Liver (tissue), 9 donors: ENCODE results near the gene KATNB1. TPM values are rescaled to one million over a fixed set of nuclear protein-coding genes. Genes with fewer than 3 reads are reported as not detected.

Experiments
- DNase-seq: peaks from one replicate; pipeline ENCODE4 v3.0.0-alpha.2; 2017; ENCODE audit warnings: low spot score
- H3K27ac ChIP-seq, 2 donors: one replicate each; pipeline ENCODE4 v1.7.0; 2013; ENCODE audit warnings: inconsistent platforms in 2 of 2, low read length in 2 of 2, control low read depth in 1 of 2, low read depth in 1 of 2, mild to moderate bottlenecking in 1 of 2
- H3K27me3 ChIP-seq, 4 donors: one replicate each; pipeline versions ENCODE4 v1.6.1 to v1.7.0; 2013; ENCODE audit warnings: low read length in 3 of 4, inconsistent platforms in 1 of 4, mild to moderate bottlenecking in 1 of 4, moderate library complexity in 1 of 4; ENCODE audit not compliant: control insufficient read depth in 4 of 4, insufficient read depth in 4 of 4
- H3K36me3 ChIP-seq, 4 donors: one replicate each; pipeline versions ENCODE4 v1.6.1 to v1.7.0; 2013; ENCODE audit warnings: low read length in 3 of 4, mild to moderate bottlenecking in 3 of 4, low read depth in 1 of 4, moderate library complexity in 1 of 4; ENCODE audit not compliant: control insufficient read depth in 4 of 4, insufficient read depth in 3 of 4
- H3K4me1 ChIP-seq, 4 donors: one replicate each; pipeline versions ENCODE4 v1.6.1 to v1.7.0; 2013; ENCODE audit warnings: low read length in 3 of 4, mild to moderate bottlenecking in 3 of 4, moderate library complexity in 1 of 4; ENCODE audit not compliant: control insufficient read depth in 4 of 4, insufficient read depth in 4 of 4
- H3K4me3 ChIP-seq, 3 donors: one replicate each; pipeline versions ENCODE4 v1.6.1 to v1.7.0; 2013; ENCODE audit warnings: low read length in 3 of 3, control low read depth in 1 of 3, low read depth in 1 of 3, mild to moderate bottlenecking in 1 of 3
- H3K9ac ChIP-seq, 2 donors: one replicate each; pipeline ENCODE4 v1.7.0; 2013; ENCODE audit warnings: low read length in 2 of 2, mild to moderate bottlenecking in 2 of 2, moderate library complexity in 2 of 2, control low read depth in 1 of 2, low read depth in 1 of 2
- H3K9me3 ChIP-seq, 4 donors: one replicate each; pipeline versions ENCODE4 v1.6.1 to v1.7.0; 2013; ENCODE audit warnings: low read length in 3 of 4; ENCODE audit not compliant: control insufficient read depth in 4 of 4
- EGR1 ChIP-seq, 2 donors: IDR thresholded peaks; 2 replicates each; pipeline ENCODE4 v1.6.1; 2016 to 2018; ENCODE audit warnings: antibody characterized with exemption in 2 of 2, low read depth in 2 of 2
- FOXA1 ChIP-seq: IDR thresholded peaks from 2 replicates; pipeline ENCODE4 v1.6.1; 2016; ENCODE audit warnings: antibody characterized with exemption
- FOXA2 ChIP-seq: IDR thresholded peaks from 2 replicates; pipeline ENCODE4 v1.6.1; 2016; ENCODE audit warnings: antibody characterized with exemption
- GABPA ChIP-seq, 2 donors: IDR thresholded peaks in 1 of 2; conservative IDR thresholded peaks in 1 of 2; 2 replicates each; pipeline ENCODE4 v1.6.1; 2016; ENCODE audit warnings: antibody characterized with exemption in 2 of 2, mild to moderate bottlenecking in 1 of 2, moderate library complexity in 1 of 2
- HNF4A ChIP-seq, 2 donors: conservative IDR thresholded peaks; 2 replicates each; pipeline ENCODE4 v1.6.1; 2016; ENCODE audit warnings: antibody characterized with exemption in 2 of 2, mild to moderate bottlenecking in 2 of 2
- HNF4G ChIP-seq: IDR thresholded peaks from 2 replicates; pipeline ENCODE4 v1.6.1; 2016; ENCODE audit warnings: antibody characterized with exemption
- JUND ChIP-seq, 2 donors: IDR thresholded peaks; 2 replicates each; pipeline ENCODE4 v1.6.1; 2016; ENCODE audit warnings: antibody characterized with exemption in 2 of 2
- NR2F2 ChIP-seq: IDR thresholded peaks from 2 replicates; pipeline ENCODE4 v1.6.1; 2016; ENCODE audit warnings: antibody characterized with exemption
- RAD21 ChIP-seq, 2 donors: IDR thresholded peaks; 2 replicates each; pipeline ENCODE4 v1.6.1; 2016; ENCODE audit warnings: antibody characterized with exemption in 2 of 2, mild to moderate bottlenecking in 2 of 2
- SP1 ChIP-seq: IDR thresholded peaks from 2 replicates; pipeline ENCODE4 v1.6.1; 2018; ENCODE audit warnings: antibody characterized with exemption, mild to moderate bottlenecking
- TAF1 ChIP-seq: conservative IDR thresholded peaks from 2 replicates; pipeline ENCODE4 v1.6.1; 2016; ENCODE audit warnings: antibody characterized with exemption, mild to moderate bottlenecking
- YY1 ChIP-seq: IDR thresholded peaks from 2 replicates; pipeline ENCODE4 v1.6.1; 2016; ENCODE audit warnings: antibody characterized with exemption, mild to moderate bottlenecking
- WGBS: extraction: QIAGEN DNeasy Blood & Tissue Kit; methylation state at CpG from one replicate; pipeline ENCODE4 v1.1.7; 2013; 5-methylcytosine and 5-hydroxymethylcytosine counted together
- polyA plus RNA-seq, 2 donors: library from polyadenylated mRNA; stranded (reverse) in 1 of 2; unstranded in 1 of 2; fragments of 200-250 nt in 1 of 2; fragments of >200 nt in 1 of 2; fragmentation: Nextera tagmentation in 1 of 2; extraction: Ambion mirVana in 1 of 2; gene quantifications; one replicate each; pipeline versions ENCODE4 v1.2.1 to v1.2.3, GENCODE V29; 2013 to 2015
- total RNA-seq, 2 donors: library from RNA; depleted of rRNA; stranded (reverse); fragments of >200 nt; gene quantifications; one replicate each; pipeline ENCODE4 v1.2.3, GENCODE V29; 2014
- TF ChIP-seq, protein P1 (sequence below): fragments of 150-350 bp; IDR thresholded peaks from 2 replicates; pipeline ENCODE4 v1.5.1; 2017; ENCODE audit warnings: improper control_type of control experiment, low read depth, low read length; ENCODE audit not compliant: missing input control
- TF ChIP-seq, protein P2 (sequence below): IDR thresholded peaks from 2 replicates; pipeline ENCODE4 v1.6.1; 2016; ENCODE audit warnings: antibody characterized with exemption
- TF ChIP-seq, protein P3 (sequence below): IDR thresholded peaks from 2 replicates; pipeline ENCODE4 v1.6.1; 2016; ENCODE audit warnings: antibody characterized with exemption
- TF ChIP-seq, protein P4 (sequence below): IDR thresholded peaks from 2 replicates; pipeline ENCODE4 v1.6.1; 2016; ENCODE audit warnings: antibody characterized with exemption
- TF ChIP-seq, protein P5 (sequence below): IDR thresholded peaks from 2 replicates; pipeline ENCODE4 v1.6.1; 2016; ENCODE audit warnings: antibody characterized with exemption, mild to moderate bottlenecking
- donor health status: healthy.
- donor health status: healthy.
- donor health status: healthy.
- donor health status: healthy.
- donor health status: healthy.

The KATNB1 gene
- total and polyA plus RNA-seq, 4 donors = 4.5 to 16.4 (median 7.5) TPM

DNA sequence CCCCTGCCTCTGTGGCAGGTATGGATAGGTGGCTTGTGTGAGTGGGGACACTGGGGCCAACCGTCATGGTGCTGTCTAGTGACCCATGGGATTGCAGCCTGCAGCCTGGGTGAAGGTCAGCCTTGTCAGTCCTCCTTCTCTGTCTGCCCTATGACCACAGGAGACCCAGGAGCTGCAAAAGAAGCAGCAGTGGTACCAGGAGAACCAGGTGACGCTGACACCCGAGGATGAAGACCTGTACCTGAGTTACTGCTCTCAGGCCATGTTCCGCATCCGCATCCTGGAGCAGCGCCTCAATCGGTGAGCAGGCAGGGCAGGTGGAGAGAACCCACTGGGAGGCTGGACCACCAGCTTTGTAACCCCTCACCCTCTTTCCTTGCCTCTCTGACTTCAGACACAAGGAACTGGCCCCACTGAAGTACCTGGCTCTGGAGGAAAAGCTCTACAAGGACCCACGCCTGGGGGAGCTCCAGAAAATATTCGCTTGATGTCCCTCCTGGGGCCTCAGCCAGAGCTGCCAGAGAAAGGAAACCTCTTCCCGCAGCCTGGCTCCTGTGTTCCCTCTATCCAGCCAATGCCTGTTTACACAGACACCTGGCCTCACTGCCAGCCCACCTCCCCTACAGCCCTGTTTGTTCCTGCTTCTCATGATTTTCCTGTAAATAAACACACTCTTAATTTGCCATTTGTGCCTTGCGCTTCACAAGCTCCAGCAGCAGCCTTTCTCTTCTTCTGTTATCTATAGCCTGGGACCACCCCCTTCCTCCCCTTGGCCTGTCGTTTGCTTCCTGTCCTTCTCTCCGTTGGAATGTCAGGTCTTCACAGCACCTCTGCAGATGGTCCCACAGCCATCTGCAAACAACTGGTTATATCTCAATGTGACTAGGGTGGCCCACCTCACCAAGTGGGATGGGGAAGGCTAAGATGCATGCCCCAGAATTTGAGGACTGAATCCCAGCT, 4.5 kb upstream of the KATNB1 start:
- H3K9ac ChIP-seq = no peak overlapping the region
- H3K4me3 ChIP-seq = no peak overlapping the region
- TF ChIP-seq, protein P1, sequence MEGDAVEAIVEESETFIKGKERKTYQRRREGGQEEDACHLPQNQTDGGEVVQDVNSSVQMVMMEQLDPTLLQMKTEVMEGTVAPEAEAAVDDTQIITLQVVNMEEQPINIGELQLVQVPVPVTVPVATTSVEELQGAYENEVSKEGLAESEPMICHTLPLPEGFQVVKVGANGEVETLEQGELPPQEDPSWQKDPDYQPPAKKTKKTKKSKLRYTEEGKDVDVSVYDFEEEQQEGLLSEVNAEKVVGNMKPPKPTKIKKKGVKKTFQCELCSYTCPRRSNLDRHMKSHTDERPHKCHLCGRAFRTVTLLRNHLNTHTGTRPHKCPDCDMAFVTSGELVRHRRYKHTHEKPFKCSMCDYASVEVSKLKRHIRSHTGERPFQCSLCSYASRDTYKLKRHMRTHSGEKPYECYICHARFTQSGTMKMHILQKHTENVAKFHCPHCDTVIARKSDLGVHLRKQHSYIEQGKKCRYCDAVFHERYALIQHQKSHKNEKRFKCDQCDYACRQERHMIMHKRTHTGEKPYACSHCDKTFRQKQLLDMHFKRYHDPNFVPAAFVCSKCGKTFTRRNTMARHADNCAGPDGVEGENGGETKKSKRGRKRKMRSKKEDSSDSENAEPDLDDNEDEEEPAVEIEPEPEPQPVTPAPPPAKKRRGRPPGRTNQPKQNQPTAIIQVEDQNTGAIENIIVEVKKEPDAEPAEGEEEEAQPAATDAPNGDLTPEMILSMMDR = no peak
- no peak for TF ChIP-seq YY1
- no peak for TF ChIP-seq FOXA2
- no peak for TF ChIP-seq NR2F2
- TF ChIP-seq, protein P2, sequence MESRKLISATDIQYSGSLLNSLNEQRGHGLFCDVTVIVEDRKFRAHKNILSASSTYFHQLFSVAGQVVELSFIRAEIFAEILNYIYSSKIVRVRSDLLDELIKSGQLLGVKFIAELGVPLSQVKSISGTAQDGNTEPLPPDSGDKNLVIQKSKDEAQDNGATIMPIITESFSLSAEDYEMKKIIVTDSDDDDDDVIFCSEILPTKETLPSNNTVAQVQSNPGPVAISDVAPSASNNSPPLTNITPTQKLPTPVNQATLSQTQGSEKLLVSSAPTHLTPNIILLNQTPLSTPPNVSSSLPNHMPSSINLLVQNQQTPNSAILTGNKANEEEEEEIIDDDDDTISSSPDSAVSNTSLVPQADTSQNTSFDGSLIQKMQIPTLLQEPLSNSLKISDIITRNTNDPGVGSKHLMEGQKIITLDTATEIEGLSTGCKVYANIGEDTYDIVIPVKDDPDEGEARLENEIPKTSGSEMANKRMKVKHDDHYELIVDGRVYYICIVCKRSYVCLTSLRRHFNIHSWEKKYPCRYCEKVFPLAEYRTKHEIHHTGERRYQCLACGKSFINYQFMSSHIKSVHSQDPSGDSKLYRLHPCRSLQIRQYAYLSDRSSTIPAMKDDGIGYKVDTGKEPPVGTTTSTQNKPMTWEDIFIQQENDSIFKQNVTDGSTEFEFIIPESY = no peak
- TF ChIP-seq, protein P3, sequence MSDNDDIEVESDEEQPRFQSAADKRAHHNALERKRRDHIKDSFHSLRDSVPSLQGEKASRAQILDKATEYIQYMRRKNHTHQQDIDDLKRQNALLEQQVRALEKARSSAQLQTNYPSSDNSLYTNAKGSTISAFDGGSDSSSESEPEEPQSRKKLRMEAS = no peak
- TF ChIP-seq HNF4G = no peak
- TF ChIP-seq SP1 = no peak
- DNase-seq = no peak
- H3K27me3 ChIP-seq = no peaks in the 10 kb centered on the region
- H3K27ac ChIP-seq = no peak overlapping the region
- no peaks in the 10 kb centered on the region for H3K36me3 ChIP-seq
- 83% methylated on average over 13 of the region's 13 CpGs for WGBS
- no peaks in the 10 kb centered on the region for H3K9me3 ChIP-seq
- peaks cover 4 to 11% (median 8%) of the 10 kb centered on the region in 4 donors for H3K4me1 ChIP-seq

DNA sequence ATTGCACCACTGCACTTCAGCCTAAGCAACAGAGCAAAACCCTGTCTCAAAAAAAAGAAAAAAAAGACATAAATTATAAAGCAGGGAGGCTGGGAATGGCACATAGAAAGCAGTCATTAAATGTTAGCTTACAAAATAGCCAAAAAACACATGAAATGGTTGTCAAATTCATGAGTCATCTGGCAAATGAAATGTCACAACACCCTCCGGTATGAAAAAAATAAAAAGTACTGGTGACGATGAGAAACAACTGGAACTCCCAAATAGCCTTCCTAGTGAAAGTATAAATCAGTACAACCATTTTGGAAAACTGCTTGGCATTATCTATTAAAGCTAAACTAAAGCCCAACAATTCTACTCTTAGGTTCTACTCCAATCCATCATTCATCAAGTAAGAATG, 3.5 kb upstream of the KATNB1 start:
- peaks cover 8 to 21% (median 17%) of the 10 kb centered on the region in 4 donors for H3K4me1 ChIP-seq
- no peaks in the 10 kb centered on the region for H3K9me3 ChIP-seq
- H3K27me3 ChIP-seq = no peaks in the 10 kb centered on the region
- WGBS = 78% methylated on average over 2 of the region's 2 CpGs
- no peak overlapping the region for H3K27ac ChIP-seq
- H3K36me3 ChIP-seq = no peaks in the 10 kb centered on the region
- TF ChIP-seq TAF1 (no peak), SP1 (no peak), EGR1 (IDR thresholded peaks at IDR 0.05; ENCODE audit: low read depth in 2 of 2) (no peak), NR2F2 (no peak), HNF4G (no peak), HNF4A (conservative IDR thresholded peaks at IDR 0.05) (no peak), RAD21 (IDR thresholded peaks at IDR 0.05) (no peak), FOXA1 (no peak), GABPA (IDR thresholded peaks at IDR 0.05 in 1 of 2, conservative IDR thresholded peaks at IDR 0.05 in 1 of 2) (no peak), JUND (IDR thresholded peaks at IDR 0.05) (no peak), FOXA2 (no peak)
- TF ChIP-seq, protein P4, sequence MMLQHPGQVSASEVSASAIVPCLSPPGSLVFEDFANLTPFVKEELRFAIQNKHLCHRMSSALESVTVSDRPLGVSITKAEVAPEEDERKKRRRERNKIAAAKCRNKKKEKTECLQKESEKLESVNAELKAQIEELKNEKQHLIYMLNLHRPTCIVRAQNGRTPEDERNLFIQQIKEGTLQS = no peak
- TF ChIP-seq, protein P1 = no peak
- TF ChIP-seq, protein P5, sequence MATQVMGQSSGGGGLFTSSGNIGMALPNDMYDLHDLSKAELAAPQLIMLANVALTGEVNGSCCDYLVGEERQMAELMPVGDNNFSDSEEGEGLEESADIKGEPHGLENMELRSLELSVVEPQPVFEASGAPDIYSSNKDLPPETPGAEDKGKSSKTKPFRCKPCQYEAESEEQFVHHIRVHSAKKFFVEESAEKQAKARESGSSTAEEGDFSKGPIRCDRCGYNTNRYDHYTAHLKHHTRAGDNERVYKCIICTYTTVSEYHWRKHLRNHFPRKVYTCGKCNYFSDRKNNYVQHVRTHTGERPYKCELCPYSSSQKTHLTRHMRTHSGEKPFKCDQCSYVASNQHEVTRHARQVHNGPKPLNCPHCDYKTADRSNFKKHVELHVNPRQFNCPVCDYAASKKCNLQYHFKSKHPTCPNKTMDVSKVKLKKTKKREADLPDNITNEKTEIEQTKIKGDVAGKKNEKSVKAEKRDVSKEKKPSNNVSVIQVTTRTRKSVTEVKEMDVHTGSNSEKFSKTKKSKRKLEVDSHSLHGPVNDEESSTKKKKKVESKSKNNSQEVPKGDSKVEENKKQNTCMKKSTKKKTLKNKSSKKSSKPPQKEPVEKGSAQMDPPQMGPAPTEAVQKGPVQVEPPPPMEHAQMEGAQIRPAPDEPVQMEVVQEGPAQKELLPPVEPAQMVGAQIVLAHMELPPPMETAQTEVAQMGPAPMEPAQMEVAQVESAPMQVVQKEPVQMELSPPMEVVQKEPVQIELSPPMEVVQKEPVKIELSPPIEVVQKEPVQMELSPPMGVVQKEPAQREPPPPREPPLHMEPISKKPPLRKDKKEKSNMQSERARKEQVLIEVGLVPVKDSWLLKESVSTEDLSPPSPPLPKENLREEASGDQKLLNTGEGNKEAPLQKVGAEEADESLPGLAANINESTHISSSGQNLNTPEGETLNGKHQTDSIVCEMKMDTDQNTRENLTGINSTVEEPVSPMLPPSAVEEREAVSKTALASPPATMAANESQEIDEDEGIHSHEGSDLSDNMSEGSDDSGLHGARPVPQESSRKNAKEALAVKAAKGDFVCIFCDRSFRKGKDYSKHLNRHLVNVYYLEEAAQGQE = no peak
- TF ChIP-seq, protein P2 = no peak
- no peak overlapping the region for H3K9ac ChIP-seq
- H3K4me3 ChIP-seq = no peak overlapping the region
- DNase-seq = no peak
